GM23248 (cell line): ENCODE results near the gene WBP2NL. TPM values are rescaled to one million over a fixed set of nuclear protein-coding genes. Genes with fewer than 3 reads are reported as not detected.
A peak's percentile ranks its signal among the peaks of the same experiment; 100 is the strongest.

Experiments used
- DNase-seq: peaks from one replicate; pipeline ENCODE4 v3.0.0-alpha.2; 2015
- H2AFZ ChIP-seq: fragments of 200-600 bp; sonication (generic); 2 replicates; pipeline ENCODE4 v1.6.1; 2016; ENCODE audit warnings: antibody characterized with exemption
- H3F3A ChIP-seq: fragments of 200-600 bp; sonication (generic); 2 replicates; pipeline ENCODE4 v1.6.1; 2016; ENCODE audit warnings: mild to moderate bottlenecking, antibody characterized with exemption, mixed run types; ENCODE audit not compliant: insufficient read depth
- H3K27ac ChIP-seq: fragments of 200-600 bp; sonication (generic); 2 replicates; pipeline ENCODE4 v1.5.1; 2016; ENCODE audit warnings: mild to moderate bottlenecking
- H3K27me3 ChIP-seq: fragments of 200-600 bp; sonication (generic); replicated peaks from 2 replicates; pipeline ENCODE4 v1.6.1; 2016; ENCODE audit warnings: mild to moderate bottlenecking; ENCODE audit not compliant: insufficient read depth
- H3K36me3 ChIP-seq: fragments of 200-600 bp; sonication (generic); 2 replicates; pipeline ENCODE4 v1.6.1; 2016; ENCODE audit warnings: low read depth, mild to moderate bottlenecking
- H3K4me1 ChIP-seq: fragments of 200-600 bp; sonication (generic); 2 replicates; pipeline ENCODE4 v1.6.1; 2016; ENCODE audit warnings: mild to moderate bottlenecking; ENCODE audit not compliant: insufficient read depth
- H3K4me2 ChIP-seq: fragments of 200-600 bp; sonication (generic); one replicate; pipeline ENCODE4 v1.6.1; 2016; ENCODE audit warnings: mild to moderate bottlenecking; ENCODE audit not compliant: unreplicated experiment
- H3K4me3 ChIP-seq: fragments of 200-600 bp; sonication (generic); 2 replicates; pipeline ENCODE4 v1.5.1; 2016; ENCODE audit warnings: mild to moderate bottlenecking
- H3K79me2 ChIP-seq: fragments of 200-600 bp; sonication (generic); 2 replicates; pipeline ENCODE4 v1.6.1; 2016; ENCODE audit warnings: mild to moderate bottlenecking; ENCODE audit not compliant: insufficient read depth
- H3K9ac ChIP-seq: fragments of 200-600 bp; sonication (generic); 2 replicates; pipeline ENCODE4 v1.6.1; 2016; ENCODE audit warnings: mild to moderate bottlenecking
- H3K9me2 ChIP-seq: fragments of 200-600 bp; sonication (generic); 2 replicates; pipeline ENCODE4 v1.6.1; 2016; ENCODE audit warnings: mixed run types, mild to moderate bottlenecking, moderate library complexity; ENCODE audit not compliant: insufficient read depth
- H3K9me3 ChIP-seq: fragments of 200-600 bp; sonication (generic); one replicate; pipeline ENCODE4 v1.6.1; 2017; ENCODE audit warnings: low read depth
- H4K20me1 ChIP-seq: fragments of 200-600 bp; sonication (generic); 2 replicates; pipeline ENCODE4 v1.6.0; 2016; ENCODE audit not compliant: insufficient read depth
- EZH2 ChIP-seq: fragments of 200-600 bp; sonication (generic); IDR thresholded peaks from 2 replicates; pipeline ENCODE4 v1.6.1; 2018; ENCODE audit warnings: antibody characterized with exemption, mild to moderate bottlenecking; ENCODE audit not compliant: insufficient read depth, poor library complexity, severe bottlenecking
- EZH2phosphoT487 ChIP-seq: fragments of 200-600 bp; sonication (generic); IDR thresholded peaks from 2 replicates; pipeline ENCODE4 v1.6.1; 2018; ENCODE audit warnings: antibody characterized with exemption, moderate library complexity, mild to moderate bottlenecking, low read depth; ENCODE audit not compliant: insufficient read depth
- WGBS, 2 experiments: methylation state at CpG; one replicate each; pipeline ENCODE4 v1.1.6; 2015 to 2017; ENCODE audit warnings: low lambda C conversion rate in 2 of 2, low coverage in 1 of 2; ENCODE audit errors: missing lambda C conversion rate in 2 of 2; 5-methylcytosine and 5-hydroxymethylcytosine counted together
- in situ Hi-C: fragments of 300-500 bp; cut with MboI; formaldehyde crosslinking; loops from 2 replicates; pipeline ENCODE4 v1.15.0; 2020
- polyA plus RNA-seq: library from polyadenylated mRNA; unstranded; fragments of >200 nt; fragmentation: Nextera tagmentation; extraction: Ambion mirVana; gene quantifications from 2 replicates; pipeline ENCODE4 v1.2.1, GENCODE V29; 2016
- total RNA-seq: library from RNA; depleted of rRNA; stranded (reverse); fragments of >200 nt; shearing (Covaris generic); gene quantifications from 2 replicates; pipeline ENCODE4 v1.2.3, GENCODE V29; 2014

The WBP2NL gene
- total and polyA plus RNA-seq, 2 experiments from 2014 or later, result 0.14 to 0.43 TPM

DNA sequence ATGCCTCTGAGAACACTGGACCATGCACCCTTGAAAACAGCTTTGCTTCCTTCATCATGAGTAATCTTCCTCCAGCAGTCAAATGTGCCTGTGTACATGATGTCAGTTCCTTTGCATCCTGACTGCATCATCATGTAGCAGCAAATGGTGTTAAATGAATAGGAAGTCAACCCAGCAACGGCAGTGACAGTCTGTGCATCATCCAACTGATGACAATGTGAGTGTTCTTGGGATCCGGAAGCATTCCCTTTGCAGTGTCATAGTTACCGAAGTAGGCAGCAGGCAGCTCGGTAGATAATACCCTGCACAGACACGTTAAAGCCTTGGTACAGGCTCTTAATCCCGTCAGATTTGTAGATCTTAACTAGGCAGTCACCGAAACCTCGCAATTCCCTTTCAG is 2.5 kb downstream of the WBP2NL start:
- in situ Hi-C loops, result no loop called here
- H3K4me3 ChIP-seq, result no peak overlapping the region
- H2AFZ ChIP-seq, result no peak overlapping the region
- H3K9ac ChIP-seq, result no peak overlapping the region
- H3K27me3 ChIP-seq, result no peaks in the 10 kb centered on the region
- H3K4me1 ChIP-seq, result no peaks in the 10 kb centered on the region
- H3K36me3 ChIP-seq, result no peaks in the 10 kb centered on the region
- no peak overlapping the region for H3K27ac ChIP-seq
- H3K9me3 ChIP-seq, result no peaks in the 10 kb centered on the region
- H4K20me1 ChIP-seq, result no peaks in the 10 kb centered on the region
- 79 to 82% methylated on average over 8 of the region's 8 CpGs for WGBS, 2 experiments
- peak; percentile 20 for DNase-seq
- no peaks in the 10 kb centered on the region for H3K79me2 ChIP-seq
- H3K9me2 ChIP-seq, result peaks cover 4% of the 10 kb centered on the region; the same call in 1 of the 2 replicates
- TF ChIP-seq EZH2phosphoT487 (no peak), EZH2 (no peak)
- no peak overlapping the region for H3K4me2 ChIP-seq
- no peaks in the 10 kb centered on the region for H3F3A ChIP-seq

GRCh38 chr22:42001706-42002105 is 3.1 kb downstream of the WBP2NL start:
- no peaks in the 10 kb centered on the region for H3K4me1 ChIP-seq
- no peak overlapping the region for H3K4me2 ChIP-seq
- no peaks in the 10 kb centered on the region for H3K79me2 ChIP-seq
- no peak for DNase-seq
- H3K9me3 ChIP-seq, result no peaks in the 10 kb centered on the region
- H2AFZ ChIP-seq, result no peak overlapping the region
- no peaks in the 10 kb centered on the region for H3K27me3 ChIP-seq
- H3F3A ChIP-seq, result no peaks in the 10 kb centered on the region
- TF ChIP-seq EZH2 (no peak), EZH2phosphoT487 (no peak)
- H3K4me3 ChIP-seq, result no peak overlapping the region
- 97% methylated on average over 12 of the region's 12 CpGs for WGBS, 2 experiments
- H3K9ac ChIP-seq, result no peak overlapping the region
- no peak overlapping the region for H3K27ac ChIP-seq
- H3K36me3 ChIP-seq, result no peaks in the 10 kb centered on the region
- H4K20me1 ChIP-seq, result no peaks in the 10 kb centered on the region
- in situ Hi-C loops, result no loop called here
- peaks cover 4% of the 10 kb centered on the region; the same call in 1 of the 2 replicates for H3K9me2 ChIP-seq

- no peak overlapping the region for H2AFZ ChIP-seq
- no peaks in the 10 kb centered on the region for H3K27me3 ChIP-seq
- H3K9ac ChIP-seq, result no peak overlapping the region
- 32 to 35% methylated on average over 4 of the region's 4 CpGs for WGBS, 2 experiments
- no peak overlapping the region for H3K27ac ChIP-seq
- H4K20me1 ChIP-seq, result no peaks in the 10 kb centered on the region
- no peak overlapping the region for H3K4me2 ChIP-seq
- H3K36me3 ChIP-seq, result no peaks in the 10 kb centered on the region
- H3K4me1 ChIP-seq, result no peaks in the 10 kb centered on the region
- TF ChIP-seq EZH2phosphoT487 (no peak), EZH2 (no peak)
- in situ Hi-C loops, result no loop called here
- no peak for DNase-seq
- H3K9me3 ChIP-seq, result peaks cover 9% of the 10 kb centered on the region
- H3F3A ChIP-seq, result no peaks in the 10 kb centered on the region
- no peaks in the 10 kb centered on the region for H3K9me2 ChIP-seq
- H3K79me2 ChIP-seq, result no peaks in the 10 kb centered on the region
- no peak overlapping the region for H3K4me3 ChIP-seq
Measured at GRCh38 chr22:42007922-42008321, 9.3 kb downstream of the WBP2NL start.

DNA sequence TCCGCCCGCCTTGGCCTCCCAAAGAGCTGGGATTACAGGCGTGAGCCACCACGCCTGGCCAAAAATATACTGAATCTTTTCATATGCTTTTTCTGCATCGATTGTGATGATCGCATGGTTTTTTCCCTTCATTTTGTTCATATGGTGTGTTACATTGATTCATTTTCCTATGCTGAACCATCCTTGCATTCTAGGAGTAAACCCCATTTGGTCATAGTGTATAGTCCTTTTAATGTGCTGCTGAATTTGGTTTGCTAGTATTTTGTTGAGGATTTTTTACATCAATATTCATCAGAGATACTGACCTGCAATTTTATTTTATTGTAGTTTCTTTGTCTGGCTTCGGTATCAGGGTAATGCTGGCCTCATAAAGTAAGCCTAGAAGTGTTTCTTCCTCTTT is 12.2 kb downstream of the WBP2NL start:
- Histone ChIP-seq H3K4me2 (no peak overlapping the region), H3K27ac (no peak overlapping the region), H4K20me1 (no peaks in the 10 kb centered on the region), H3K4me3 (no peak overlapping the region), H2AFZ (no peak overlapping the region), H3K9me2 (no peaks in the 10 kb centered on the region), H3F3A (no peaks in the 10 kb centered on the region), H3K4me1 (no peaks in the 10 kb centered on the region), H3K9ac (no peak overlapping the region), H3K79me2 (no peaks in the 10 kb centered on the region), H3K27me3 (no peaks in the 10 kb centered on the region), H3K36me3 (no peaks in the 10 kb centered on the region), H3K9me3 (peaks cover 9% of the 10 kb centered on the region)
- no peak for DNase-seq
- in situ Hi-C loops, result no loop called here
- no peak for TF ChIP-seq EZH2
- TF ChIP-seq EZH2phosphoT487, result no peak
- WGBS, 2 experiments, result 74 to 75% methylated on average over 7 of the region's 7 CpGs

DNA sequence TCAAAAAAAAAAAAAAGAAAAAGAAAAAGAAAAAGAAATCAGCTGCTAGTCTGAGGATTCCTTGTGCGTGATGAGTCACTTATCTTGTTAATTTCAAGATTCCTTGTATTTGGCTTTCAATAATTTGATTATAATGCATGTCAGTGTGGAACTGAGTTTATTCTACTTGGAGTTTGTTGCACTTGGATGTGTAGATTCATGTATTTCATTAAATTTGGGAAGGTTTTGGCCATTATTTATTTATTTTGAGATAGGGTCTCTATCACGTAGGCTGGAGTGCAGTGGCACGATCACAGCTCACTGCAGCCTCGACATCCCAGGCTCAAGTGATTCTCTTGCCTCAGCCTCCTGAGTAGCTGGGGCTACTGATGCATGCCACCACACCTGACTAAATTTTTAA is 14.8 kb downstream of the WBP2NL start:
- Histone ChIP-seq H3K9me3 (peaks cover 9% of the 10 kb centered on the region), H3F3A (no peaks in the 10 kb centered on the region), H3K27ac (no peak overlapping the region), H3K79me2 (no peaks in the 10 kb centered on the region), H3K9me2 (no peaks in the 10 kb centered on the region), H3K4me2 (no peak overlapping the region), H3K9ac (no peak overlapping the region), H3K4me3 (no peak overlapping the region), H3K4me1 (no peaks in the 10 kb centered on the region), H2AFZ (no peak overlapping the region), H3K36me3 (no peaks in the 10 kb centered on the region), H3K27me3 (no peaks in the 10 kb centered on the region), H4K20me1 (no peaks in the 10 kb centered on the region)
- TF ChIP-seq EZH2 (no peak), EZH2phosphoT487 (no peak)
- no peak for DNase-seq
- in situ Hi-C loops, result no loop called here
- WGBS, 2 experiments, result 50 to 53% methylated on average over 4 of the region's 4 CpGs
